LNCAP (cell line): Measurements from ENCODE around the gene SNAP23.

ENCODE experiments used
- TF ChIP-seq, protein P1 (sequence below): fragments of 450-650 bp; IDR thresholded peaks from 2 replicates; pipeline ENCODE4 v1.5.1; 2017; ENCODE audit warnings: mild to moderate bottlenecking

Gene SNAP23

DNA sequence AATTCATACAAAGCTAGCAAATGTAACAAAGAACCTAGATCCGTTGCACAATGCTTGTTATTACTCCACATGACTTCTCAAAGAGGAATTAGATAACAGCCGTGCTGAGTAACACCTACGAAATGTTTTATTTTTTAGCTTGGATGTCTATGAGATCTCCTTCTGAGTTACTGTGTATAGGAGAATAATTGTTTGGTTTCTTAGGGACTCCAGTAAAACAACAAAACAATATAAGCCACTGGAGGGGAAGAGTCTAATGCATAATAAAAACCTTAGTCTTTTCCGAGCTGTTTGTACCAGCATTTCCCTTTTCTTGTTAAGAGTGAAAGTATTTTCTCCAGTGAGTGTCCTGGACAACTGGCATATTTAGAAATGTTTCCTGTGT, 15.6 kb downstream of the SNAP23 start:
- TF ChIP-seq, protein P1, sequence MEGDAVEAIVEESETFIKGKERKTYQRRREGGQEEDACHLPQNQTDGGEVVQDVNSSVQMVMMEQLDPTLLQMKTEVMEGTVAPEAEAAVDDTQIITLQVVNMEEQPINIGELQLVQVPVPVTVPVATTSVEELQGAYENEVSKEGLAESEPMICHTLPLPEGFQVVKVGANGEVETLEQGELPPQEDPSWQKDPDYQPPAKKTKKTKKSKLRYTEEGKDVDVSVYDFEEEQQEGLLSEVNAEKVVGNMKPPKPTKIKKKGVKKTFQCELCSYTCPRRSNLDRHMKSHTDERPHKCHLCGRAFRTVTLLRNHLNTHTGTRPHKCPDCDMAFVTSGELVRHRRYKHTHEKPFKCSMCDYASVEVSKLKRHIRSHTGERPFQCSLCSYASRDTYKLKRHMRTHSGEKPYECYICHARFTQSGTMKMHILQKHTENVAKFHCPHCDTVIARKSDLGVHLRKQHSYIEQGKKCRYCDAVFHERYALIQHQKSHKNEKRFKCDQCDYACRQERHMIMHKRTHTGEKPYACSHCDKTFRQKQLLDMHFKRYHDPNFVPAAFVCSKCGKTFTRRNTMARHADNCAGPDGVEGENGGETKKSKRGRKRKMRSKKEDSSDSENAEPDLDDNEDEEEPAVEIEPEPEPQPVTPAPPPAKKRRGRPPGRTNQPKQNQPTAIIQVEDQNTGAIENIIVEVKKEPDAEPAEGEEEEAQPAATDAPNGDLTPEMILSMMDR = no peak

DNA sequence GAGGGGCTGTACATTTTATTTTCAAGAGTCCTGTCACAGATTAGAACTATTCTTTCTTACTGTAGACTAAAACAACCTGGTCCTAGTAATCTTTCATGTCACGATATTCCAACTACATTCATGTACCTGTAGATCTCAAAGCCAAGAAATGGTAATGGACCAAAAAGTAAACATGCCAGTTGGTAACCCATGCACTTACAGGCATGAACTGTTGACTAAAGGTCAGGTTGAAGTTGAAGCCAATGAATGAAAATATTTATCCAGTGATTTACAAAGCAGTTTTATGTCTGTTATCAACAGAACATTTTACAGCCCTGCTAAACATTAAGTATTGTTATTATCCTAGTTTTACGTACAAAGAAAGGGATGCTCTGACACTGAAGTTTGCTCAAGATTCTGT, 27.9 kb downstream of the SNAP23 start:
- TF ChIP-seq, protein P1 = no peak

DNA sequence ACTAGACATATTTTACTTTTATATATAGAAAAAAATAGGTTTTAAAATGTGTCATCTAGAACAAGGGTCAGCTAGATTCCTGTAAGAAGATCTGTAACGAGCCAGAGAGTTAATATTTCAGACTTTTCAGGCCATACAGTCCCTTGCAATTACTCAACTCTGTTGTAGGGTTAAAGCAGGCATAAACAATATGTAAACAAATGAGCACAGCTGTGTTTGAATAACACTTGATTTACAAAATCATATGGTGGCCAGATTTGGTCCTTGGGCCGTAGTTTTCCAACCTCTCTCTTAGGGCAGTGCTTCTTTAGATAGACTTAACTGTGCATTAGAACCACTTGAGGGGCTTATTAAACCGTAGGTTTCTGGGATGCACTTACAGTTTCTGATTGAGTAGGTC, 33.5 kb downstream of the SNAP23 start:
- TF ChIP-seq, protein P1 = no peak

DNA sequence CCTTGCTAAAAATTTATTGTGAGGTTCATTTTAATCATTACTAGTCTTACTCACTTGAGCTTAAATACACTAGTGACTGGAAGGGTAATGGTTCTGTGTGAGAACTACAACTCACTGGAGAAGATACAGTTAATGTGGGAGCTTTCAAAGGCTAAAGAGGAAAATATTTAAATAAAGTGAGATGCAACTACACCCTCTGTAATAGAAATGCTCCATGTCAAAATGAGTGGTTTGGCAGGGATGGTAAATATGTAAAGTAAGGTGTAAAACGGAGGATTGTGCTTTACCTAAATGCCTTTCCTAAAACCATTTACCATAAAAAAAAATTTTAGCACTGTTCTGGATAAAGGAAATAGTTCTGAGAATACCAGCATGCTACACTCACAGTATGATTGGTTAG, 37.8 kb downstream of the SNAP23 start:
- TF ChIP-seq, protein P1 = no peak

DNA sequence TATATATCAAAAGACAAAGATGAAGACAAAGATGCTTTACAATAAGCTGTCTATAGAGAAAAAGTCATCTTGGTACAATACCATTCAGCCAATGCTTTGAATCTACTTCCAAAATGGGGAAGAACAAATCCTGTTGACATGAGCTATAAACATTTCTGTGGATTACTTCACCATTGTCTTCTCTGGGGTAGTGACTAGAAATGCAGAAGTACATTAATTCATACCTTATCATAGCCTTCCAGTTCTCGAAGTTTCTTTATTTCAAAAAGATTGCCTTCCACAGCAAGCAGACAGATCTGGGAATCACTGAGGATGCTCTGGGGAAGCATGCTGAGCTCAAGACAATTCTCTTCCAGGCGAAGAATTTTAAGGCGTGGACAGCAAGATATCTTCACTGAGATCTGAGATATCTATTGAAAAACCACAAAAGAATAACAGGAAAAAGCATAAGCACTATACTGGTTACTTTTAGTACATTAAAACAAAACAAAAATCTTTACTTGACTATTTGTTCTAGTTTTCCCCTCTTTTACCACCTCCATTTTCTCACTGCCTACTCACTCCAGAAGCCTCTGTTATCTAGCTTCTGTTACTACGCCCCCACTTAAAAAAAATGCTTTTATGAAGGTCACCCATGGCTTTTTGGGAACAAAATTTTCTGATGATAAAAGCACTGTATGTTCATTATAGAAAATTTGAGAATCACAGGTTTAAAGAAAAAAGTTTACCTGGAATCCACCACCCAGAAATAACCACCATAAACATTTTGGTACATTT, 49.6 kb downstream of the SNAP23 start:
- TF ChIP-seq, protein P1 = no peak

DNA sequence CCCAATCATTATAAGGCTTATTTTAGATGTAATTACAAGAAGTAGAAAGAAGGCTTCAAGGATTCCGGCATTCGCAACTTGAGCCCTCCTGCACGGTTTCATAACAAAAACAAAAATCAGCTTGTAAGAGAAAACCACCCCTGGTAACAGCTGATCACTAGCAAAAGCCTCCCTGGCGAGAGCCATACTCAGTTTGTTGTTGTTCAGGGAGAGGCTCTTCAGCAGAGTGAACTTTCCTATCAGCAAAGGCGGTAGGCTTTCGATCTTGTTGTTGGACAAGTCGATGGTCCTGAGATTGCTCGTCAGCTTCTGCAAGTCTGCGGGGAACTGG, 52.4 kb downstream of the SNAP23 start:
- TF ChIP-seq, protein P1 = no peak

DNA sequence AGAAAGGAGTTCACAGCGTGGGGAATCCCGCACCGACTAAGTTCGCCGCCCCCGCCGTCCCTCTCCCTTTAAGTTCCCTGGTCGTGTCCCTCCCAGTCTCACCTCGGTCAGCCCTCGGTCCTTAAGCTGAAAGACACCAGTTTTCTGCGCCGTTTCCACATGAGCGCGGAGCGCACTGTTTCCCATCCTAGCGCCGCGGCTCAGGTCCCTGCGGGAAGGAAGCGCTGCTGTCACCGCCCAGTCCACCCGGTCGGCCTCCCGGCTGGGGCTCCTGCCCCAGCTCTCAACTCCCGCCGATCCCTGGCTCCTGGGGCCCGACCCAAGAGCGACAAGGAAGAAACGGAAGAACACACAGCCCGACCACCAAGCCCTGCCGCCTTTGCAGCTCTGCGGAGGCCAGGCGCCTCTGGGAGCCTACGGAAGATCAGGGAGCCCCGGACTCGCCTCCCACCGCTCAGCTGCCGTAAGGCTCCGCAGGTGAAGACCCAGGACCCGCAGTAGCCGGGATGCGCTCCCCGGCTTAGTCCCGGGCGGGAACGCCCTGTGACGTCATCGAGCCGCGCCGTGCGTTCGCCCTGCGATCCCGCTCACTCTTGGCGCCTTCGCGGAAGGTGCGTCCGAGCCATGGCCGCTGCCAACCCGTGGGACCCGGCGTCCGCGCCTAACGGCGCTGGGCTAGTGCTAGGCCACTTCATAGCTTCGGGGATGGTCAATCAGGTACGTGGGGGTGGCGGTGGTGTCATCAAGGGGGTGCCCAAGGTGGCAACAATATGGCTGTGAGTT, 53.0 kb downstream of the SNAP23 start, which contains the start of the genes HAUS2 and LRRC57:
Gene HAUS2 (plus strand): TSS at position 590 of the 783 bp plus-strand sequence. CDS start 35 bp downstream, at position 625.
Gene LRRC57 (minus strand): TSS at position 545 of the 783 bp plus-strand sequence. CDS start 359 bp downstream, at position 186.
- TF ChIP-seq, protein P1 = no peak
